GM18867 (cell line): ENCODE results near the gene CCDC148.

Experiments
- ATAC-seq: cut with Tn5 transposase; IDR thresholded peaks from one replicate; pipeline ENCODE4 v1.9.1; 2021; ENCODE audit warnings: mild to moderate bottlenecking, moderate library complexity; ENCODE audit not compliant: unreplicated experiment

The CCDC148 gene

GRCh38 chr2:158305501-158305900 is 151.1 kb downstream of the CCDC148 start:
- no peak for ATAC-seq

GRCh38 chr2:158300394-158300793 is 156.2 kb downstream of the CCDC148 start:
- no peak for ATAC-seq

GRCh38 chr2:158297606-158298005 is 158.9 kb downstream of the CCDC148 start:
- no peak for ATAC-seq

- no peak for ATAC-seq
Observed at GRCh38 chr2:158297120-158297519, 159.4 kb downstream of the CCDC148 start.

- no peak for ATAC-seq
Observed at GRCh38 chr2:158293722-158294121, 162.8 kb downstream of the CCDC148 start.

- no peak for ATAC-seq
Observed at GRCh38 chr2:158291544-158292180, 164.9 kb downstream of the CCDC148 start.

- no peak for ATAC-seq
Observed at GRCh38 chr2:158290225-158290624, 166.3 kb downstream of the CCDC148 start.

- no peak for ATAC-seq
Observed at GRCh38 chr2:158276619-158277471, 179.7 kb downstream of the CCDC148 start.

GRCh38 chr2:158273791-158274190 is 182.8 kb downstream of the CCDC148 start:
- ATAC-seq = no peak

GRCh38 chr2:158270536-158270935 is 186.0 kb downstream of the CCDC148 start:
- no peak for ATAC-seq

- ATAC-seq = no peak
Observed at GRCh38 chr2:158269143-158269542, 187.4 kb downstream of the CCDC148 start.

- no peak for ATAC-seq
Observed at GRCh38 chr2:158266111-158266510, 190.4 kb downstream of the CCDC148 start.

- no peak for ATAC-seq
Observed at GRCh38 chr2:158255257-158255656, 201.3 kb downstream of the CCDC148 start.

- ATAC-seq = no peak
Observed at GRCh38 chr2:158253170-158253569, 203.4 kb downstream of the CCDC148 start.

GRCh38 chr2:158251356-158251755 is 205.2 kb downstream of the CCDC148 start:
- no peak for ATAC-seq

- no peak for ATAC-seq
Observed at GRCh38 chr2:158243392-158243791, 213.2 kb downstream of the CCDC148 start.

GRCh38 chr2:158242280-158242679 is 214.3 kb downstream of the CCDC148 start:
- ATAC-seq = no peak

GRCh38 chr2:158240975-158241374 is 215.6 kb downstream of the CCDC148 start:
- no peak for ATAC-seq

GRCh38 chr2:158239271-158239670 is 217.3 kb downstream of the CCDC148 start:
- ATAC-seq = peak; percentile 85

- no peak for ATAC-seq
Observed at GRCh38 chr2:158234497-158234896, 222.1 kb downstream of the CCDC148 start.

- no peak for ATAC-seq
Observed at GRCh38 chr2:158232476-158232875, 224.1 kb downstream of the CCDC148 start.

- no peak for ATAC-seq
Observed at GRCh38 chr2:158228943-158229508, 227.5 kb downstream of the CCDC148 start.
